ENCODE results near the gene EFS.

DNA sequence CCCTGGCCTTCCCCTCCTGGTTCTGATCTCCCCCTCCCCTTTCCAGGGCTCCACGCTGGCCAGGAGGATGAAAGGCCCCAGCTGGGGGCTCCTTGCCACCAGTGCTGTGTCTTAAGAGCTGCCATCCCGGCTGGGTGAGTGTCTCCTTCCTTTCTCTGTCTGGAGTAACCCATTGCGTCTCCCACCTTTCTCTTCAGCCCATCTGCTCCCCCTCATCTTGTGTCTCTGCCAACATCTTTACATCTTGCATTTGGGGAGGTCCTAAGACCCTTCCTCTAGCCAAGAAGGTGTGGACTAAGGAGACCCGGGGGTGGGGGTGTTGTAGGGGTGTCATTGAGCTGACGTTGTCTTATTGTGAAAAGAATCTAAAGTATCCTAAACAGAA, 57.8 kb downstream of the EFS start:
- TF ChIP-seq, protein P1, sequence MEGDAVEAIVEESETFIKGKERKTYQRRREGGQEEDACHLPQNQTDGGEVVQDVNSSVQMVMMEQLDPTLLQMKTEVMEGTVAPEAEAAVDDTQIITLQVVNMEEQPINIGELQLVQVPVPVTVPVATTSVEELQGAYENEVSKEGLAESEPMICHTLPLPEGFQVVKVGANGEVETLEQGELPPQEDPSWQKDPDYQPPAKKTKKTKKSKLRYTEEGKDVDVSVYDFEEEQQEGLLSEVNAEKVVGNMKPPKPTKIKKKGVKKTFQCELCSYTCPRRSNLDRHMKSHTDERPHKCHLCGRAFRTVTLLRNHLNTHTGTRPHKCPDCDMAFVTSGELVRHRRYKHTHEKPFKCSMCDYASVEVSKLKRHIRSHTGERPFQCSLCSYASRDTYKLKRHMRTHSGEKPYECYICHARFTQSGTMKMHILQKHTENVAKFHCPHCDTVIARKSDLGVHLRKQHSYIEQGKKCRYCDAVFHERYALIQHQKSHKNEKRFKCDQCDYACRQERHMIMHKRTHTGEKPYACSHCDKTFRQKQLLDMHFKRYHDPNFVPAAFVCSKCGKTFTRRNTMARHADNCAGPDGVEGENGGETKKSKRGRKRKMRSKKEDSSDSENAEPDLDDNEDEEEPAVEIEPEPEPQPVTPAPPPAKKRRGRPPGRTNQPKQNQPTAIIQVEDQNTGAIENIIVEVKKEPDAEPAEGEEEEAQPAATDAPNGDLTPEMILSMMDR (IDR thresholded peaks at IDR 0.05), result no peak
- no peak for TF ChIP-seq POLR2A (IDR thresholded peaks at IDR 0.05)

Measured in transverse colon (tissue), 3 donors.